H1 (cell line): Measurements from ENCODE around the gene ATF7. TPM values are rescaled to one million over a fixed set of nuclear protein-coding genes. Genes with fewer than 3 reads are reported as not detected.

Experiments used
- ASH2L ChIP-seq: fragments of 200-600, 300-600 bp; sonication (generic); IDR thresholded peaks from one replicate; pipeline ENCODE4 v1.7.1; 2017; ENCODE audit warnings: low read length
- CBX5 ChIP-seq: fragments of 300-800, 300-1000 bp; sonication (generic); IDR thresholded peaks from 2 replicates; pipeline ENCODE4 v1.7.1; 2016; ENCODE audit warnings: antibody characterized with exemption, low read length, low read depth
- CHD2 ChIP-seq: IDR thresholded peaks from 2 replicates; pipeline ENCODE4 v1.6.1; 2012; ENCODE audit warnings: low read length, improper control_type of control experiment
- HDAC6 ChIP-seq: IDR thresholded peaks from one replicate; pipeline ENCODE4 v1.7.1; 2012; ENCODE audit warnings: low read depth, mild to moderate bottlenecking, inconsistent platforms, low read length, moderate library complexity
- KDM4A ChIP-seq: IDR thresholded peaks from one replicate; pipeline ENCODE4 v1.7.1; 2012; ENCODE audit warnings: low read depth, mild to moderate bottlenecking, moderate library complexity, low read length, inconsistent platforms; ENCODE audit not compliant: severe bottlenecking
- PHF8 ChIP-seq: fragments of 200-600 bp; sonication (generic); conservative IDR thresholded peaks from 2 replicates; pipeline ENCODE4 v1.7.1; 2012; ENCODE audit warnings: low read depth, mild to moderate bottlenecking, inconsistent platforms, low read length, moderate library complexity
- USF2 ChIP-seq: IDR thresholded peaks from 2 replicates; pipeline ENCODE4 v1.6.1; 2011; ENCODE audit warnings: low read length, improper control_type of control experiment
- YY1 ChIP-seq: IDR thresholded peaks from 2 replicates; pipeline ENCODE4 v1.6.1; 2011; ENCODE audit warnings: low read depth, mild to moderate bottlenecking, low read length
- polyA plus RNA-seq, 7 experiments: library from polyadenylated mRNA; depleted of rRNA in 3 of 7; stranded (reverse) in 5 of 7; unstranded in 2 of 7; fragments of >200 nt in 5 of 7; fragments of 200-250 nt in 2 of 7; gene quantifications; 1 replicate in 5 of 7; 2 replicates in 1 of 7; 4 replicates in 1 of 7; pipeline versions ENCODE4 v1.2.1 to v1.2.3, GENCODE V29; 2011 to 2013; ENCODE audit warnings: missing spikeins in 2 of 7, mixed read lengths in 2 of 7
- total RNA-seq: library from RNA; stranded (reverse); fragmentation: NEBNext Ultra II Directional; extraction: Animal tissue kit (Norgen Biotek cat#: 25700); gene quantifications from 2 replicates; pipeline ENCODE4 v1.2.1, GENCODE V29; 2021

ATF7 gene
- total and polyA plus RNA-seq, 2 of the 8 experiments (the other 6 are each of a cell fraction or from before 2014, with no cell fraction given), result 10.1 to 16.6 TPM

GRCh38 chr12:53643232-53643979, 17.2 kb upstream of the ATF7 start (continued):
- TF ChIP-seq YY1 (no peak), KDM4A (no peak), HDAC6 (no peak), ASH2L (no peak), CBX5 (no peak), PHF8 (no peak), USF2 (no peak), CHD2 (no peak)
- TF ChIP-seq, all 59 proteins: peak for 0
